ENCODE data around the gene PROZ. TPM values are rescaled to one million over a fixed set of nuclear protein-coding genes. Genes with fewer than 3 reads are reported as not detected.

Gene PROZ
- total RNA-seq, 2 donors from 2014 or later, result 0.40 to 0.84 TPM

DNA sequence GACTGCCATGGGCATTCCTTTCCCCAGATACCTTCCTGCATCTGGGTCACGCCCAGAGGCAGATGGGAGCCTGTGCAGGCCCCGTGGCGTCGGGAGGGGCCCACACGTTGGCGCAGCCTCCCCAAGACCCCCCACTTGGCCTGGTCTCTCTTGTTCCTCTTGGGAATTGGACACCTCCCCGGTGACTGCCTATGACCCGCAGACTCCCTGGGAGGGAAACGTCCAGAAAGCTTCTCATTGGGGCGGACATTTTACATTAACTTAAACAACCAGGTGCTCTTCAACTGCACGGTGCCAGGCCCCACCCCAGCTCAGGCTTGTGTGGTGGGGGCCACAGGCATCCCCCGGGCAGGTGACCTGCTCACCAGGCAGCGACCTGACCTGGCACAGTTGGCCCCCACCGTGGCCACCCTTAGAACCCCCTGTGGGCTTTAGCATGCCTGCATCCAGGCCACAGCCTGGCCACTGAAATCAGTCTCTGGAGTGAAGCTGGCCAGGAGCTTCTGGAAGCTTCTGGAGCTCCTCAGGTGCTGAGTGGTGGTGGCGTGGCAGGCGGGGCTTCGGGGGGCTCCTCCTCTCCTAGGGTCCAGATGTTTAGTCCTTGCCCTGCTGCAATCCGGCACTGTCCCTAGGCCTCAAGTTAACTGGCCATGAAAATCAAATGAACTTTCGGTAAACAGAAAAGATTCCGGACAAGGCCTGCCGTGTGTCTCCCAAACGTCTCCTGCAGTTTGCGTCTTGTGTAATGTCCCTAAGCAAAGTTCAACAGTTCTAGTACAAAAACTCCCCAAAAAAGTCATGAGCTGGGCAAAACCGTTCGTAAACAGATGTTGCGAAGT lies 8.5 kb upstream of the PROZ start:
- Mint-ChIP-seq H3K27ac (no peak overlapping the region), H3K27me3 (ENCODE audit: insufficient read depth) (no peaks in the 10 kb centered on the region), H3K4me1 (peaks cover 17% of the 10 kb centered on the region), H3K9me3 (no peaks in the 10 kb centered on the region), H3K4me3 (no peak overlapping the region), H3K36me3 (ENCODE audit: low read depth) (peaks cover 12% of the 10 kb centered on the region)
- no peak for TF ChIP-seq CTCF (conservative IDR thresholded peaks at IDR 0.05)
- Histone ChIP-seq H3K27me3 (ENCODE audit: control insufficient read depth, insufficient read depth, low read length, poor library complexity, severe bottlenecking) (peaks cover 13% of the 10 kb centered on the region), H3K36me3 (ENCODE audit: control insufficient read depth, insufficient read depth, low read length) (no peaks in the 10 kb centered on the region), H3K4me1 (ENCODE audit: control insufficient read depth, insufficient read depth, low read length) (peaks cover 8% of the 10 kb centered on the region), H3K9ac (ENCODE audit: extremely low read depth, low read length, poor library complexity, severe bottlenecking) (no peak overlapping the region), H3K4me3 (ENCODE audit: low read length) (no peak overlapping the region), H3K27ac (ENCODE audit: low read depth, low read length) (no peak overlapping the region), H3K9me3 (ENCODE audit: control insufficient read depth, low read length) (no peaks in the 10 kb centered on the region)
- DNase-seq, result peak; percentile 31
- 93% methylated on average over 22 to 26 of the region's 26 CpGs for WGBS, 2 experiments (ENCODE audit: insufficient coverage in 1 of 2, insufficient read length in 1 of 2)

DNA sequence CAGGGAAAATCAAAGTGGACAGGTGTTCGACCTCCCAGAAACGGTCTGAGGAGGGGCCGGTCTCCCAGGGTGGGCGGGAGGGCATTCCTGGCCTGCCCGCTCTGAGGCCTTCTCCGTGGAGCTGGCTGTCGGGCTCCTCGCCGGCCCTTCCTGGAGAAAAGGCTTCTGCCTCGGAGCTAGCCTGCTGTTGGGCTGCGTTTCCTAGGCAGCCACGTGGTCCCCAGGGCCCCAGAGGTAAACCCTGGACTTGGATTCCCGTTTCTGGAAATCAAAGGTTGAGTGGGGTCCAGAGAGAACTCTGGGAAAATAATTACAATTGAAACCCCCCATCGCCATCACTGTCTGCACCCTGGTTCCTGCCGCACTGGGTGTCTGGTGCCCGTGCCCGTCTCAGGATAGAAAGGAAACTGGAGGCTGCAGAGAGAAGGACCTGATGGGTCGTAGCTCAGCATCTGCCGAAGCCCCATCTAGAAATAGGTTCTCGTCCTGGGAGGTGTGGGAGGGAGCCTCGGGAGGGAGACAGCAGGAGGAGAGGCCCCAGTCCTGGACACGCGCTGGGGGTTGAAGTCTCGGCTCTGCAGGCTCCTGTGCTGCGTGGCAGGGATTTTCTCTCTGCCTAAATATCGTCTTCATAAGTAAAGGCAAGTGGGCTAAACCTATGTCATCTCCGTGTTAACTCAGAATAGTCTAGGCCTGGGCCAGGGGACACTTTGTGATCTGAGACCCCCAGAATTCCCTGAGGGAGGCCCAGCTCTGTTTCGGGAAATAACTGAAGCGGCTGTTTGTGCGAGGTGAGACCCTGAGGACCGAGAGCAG lies 7.7 kb upstream of the PROZ start:
- H3K36me3 Mint-ChIP-seq (ENCODE audit: low read depth), result peaks cover 12% of the 10 kb centered on the region
- peaks cover 13% of the 10 kb centered on the region for H3K27me3 ChIP-seq (ENCODE audit: control insufficient read depth, insufficient read depth, low read length, poor library complexity, severe bottlenecking)
- peaks cover 21% of the 10 kb centered on the region for H3K4me1 Mint-ChIP-seq
- TF ChIP-seq CTCF (conservative IDR thresholded peaks at IDR 0.05), result no peak
- H3K9me3 Mint-ChIP-seq, result peaks cover 3% of the 10 kb centered on the region
- H3K27ac ChIP-seq (ENCODE audit: low read depth, low read length), result no peak overlapping the region
- H3K4me3 Mint-ChIP-seq, result peak overlapping the region; percentile 14
- H3K9ac ChIP-seq (ENCODE audit: extremely low read depth, low read length, poor library complexity, severe bottlenecking), result no peak overlapping the region
- DNase-seq, result peak; percentile 39
- H3K4me1 ChIP-seq (ENCODE audit: control insufficient read depth, insufficient read depth, low read length), result peaks cover 8% of the 10 kb centered on the region
- H3K27ac Mint-ChIP-seq, result no peak overlapping the region
- no peak overlapping the region for H3K4me3 ChIP-seq (ENCODE audit: low read length)
- 90 to 94% methylated on average over 20 to 31 of the region's 31 CpGs for WGBS, 2 experiments (ENCODE audit: insufficient coverage in 1 of 2, insufficient read length in 1 of 2)
- no peaks in the 10 kb centered on the region for H3K36me3 ChIP-seq (ENCODE audit: control insufficient read depth, insufficient read depth, low read length)
- H3K27me3 Mint-ChIP-seq (ENCODE audit: insufficient read depth), result no peaks in the 10 kb centered on the region
- H3K9me3 ChIP-seq (ENCODE audit: control insufficient read depth, low read length), result peaks cover 4% of the 10 kb centered on the region

DNA sequence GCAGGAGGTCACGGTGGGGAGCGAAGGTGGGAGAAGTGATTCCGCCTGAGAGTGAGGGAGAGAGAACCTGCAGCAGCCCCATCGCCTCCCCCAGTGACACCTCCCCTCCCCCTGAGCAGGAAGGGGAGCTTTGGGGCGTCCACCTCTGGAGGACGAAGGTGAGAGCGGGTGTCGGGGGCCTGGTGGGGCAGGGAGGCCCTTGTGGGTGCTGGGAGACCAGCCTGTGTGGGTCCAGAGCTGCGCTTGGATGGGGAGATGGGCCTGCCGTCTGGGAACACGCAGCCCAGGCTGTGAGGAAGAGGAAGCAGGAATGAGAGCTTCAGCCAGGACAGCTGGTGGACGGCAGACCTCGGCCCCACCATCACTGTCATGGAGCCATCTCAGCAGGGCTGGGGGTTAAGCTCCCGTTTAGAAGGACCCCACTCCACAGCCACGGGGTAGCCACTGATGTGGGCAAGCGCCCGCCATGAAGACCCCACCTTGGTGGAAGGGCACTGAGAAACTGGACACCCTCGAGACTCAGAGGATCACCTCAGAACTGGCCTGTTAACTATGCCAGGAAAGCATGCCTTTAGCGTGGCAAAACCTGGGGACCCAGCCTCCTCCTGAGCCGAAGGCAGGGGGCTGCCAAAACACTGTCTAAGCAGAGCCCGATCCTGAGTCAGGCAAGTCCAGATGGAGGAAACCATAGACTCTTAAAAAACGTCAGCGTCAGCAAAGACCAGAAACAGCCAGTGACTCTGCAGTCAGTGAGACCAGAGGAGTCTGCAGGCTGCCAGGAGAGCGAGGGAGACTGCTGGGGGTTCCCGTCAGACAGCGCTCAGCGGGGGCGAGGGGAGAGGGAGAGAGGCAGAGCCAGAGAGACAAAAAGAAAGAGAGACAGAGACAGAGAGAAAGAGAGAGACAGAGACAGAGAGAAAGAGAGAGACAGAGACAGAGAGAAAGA lies 6.4 kb upstream of the PROZ start:
- Histone ChIP-seq H3K27ac (ENCODE audit: low read depth, low read length) (no peak overlapping the region), H3K9ac (ENCODE audit: extremely low read depth, low read length, poor library complexity, severe bottlenecking) (no peak overlapping the region), H3K27me3 (ENCODE audit: control insufficient read depth, insufficient read depth, low read length, poor library complexity, severe bottlenecking) (peaks cover 13% of the 10 kb centered on the region), H3K4me3 (ENCODE audit: low read length) (no peak overlapping the region), H3K4me1 (ENCODE audit: control insufficient read depth, insufficient read depth, low read length) (peaks cover 8% of the 10 kb centered on the region), H3K9me3 (ENCODE audit: control insufficient read depth, low read length) (peaks cover 13% of the 10 kb centered on the region), H3K36me3 (ENCODE audit: control insufficient read depth, insufficient read depth, low read length) (no peaks in the 10 kb centered on the region)
- TF ChIP-seq CTCF (conservative IDR thresholded peaks at IDR 0.05), result no peak
- DNase-seq, result peak; percentile 65
- 78 to 88% methylated on average over 19 to 28 of the region's 28 CpGs for WGBS, 2 experiments (ENCODE audit: insufficient coverage in 1 of 2, insufficient read length in 1 of 2)
- H3K27me3 Mint-ChIP-seq (ENCODE audit: insufficient read depth), result no peaks in the 10 kb centered on the region
- peaks cover 13% of the 10 kb centered on the region for H3K36me3 Mint-ChIP-seq (ENCODE audit: low read depth)
- H3K4me1 Mint-ChIP-seq, result peaks cover 23% of the 10 kb centered on the region
- H3K4me3 Mint-ChIP-seq, result peak overlapping the region; percentile 66
- peaks cover 7% of the 10 kb centered on the region for H3K9me3 Mint-ChIP-seq
- H3K27ac Mint-ChIP-seq, result no peak overlapping the region

Data from endodermal cell (in vitro differentiated cells).